GM18909 (cell line): ENCODE measurements around the gene MYH6.
"Not testable (repeated sequence)": the region's sequence is repeated elsewhere in the genome, so short reads cannot be mapped to it uniquely, and the experiment has no call there.

Experiments used
- ATAC-seq: cut with Tn5 transposase; IDR thresholded peaks from one replicate; pipeline ENCODE4 v1.9.1; 2021; ENCODE audit warnings: mild to moderate bottlenecking; ENCODE audit not compliant: unreplicated experiment, poor library complexity

MYH6 gene

GRCh38 chr14:23399591-23399990 is 8.5 kb downstream of the MYH6 start:
- ATAC-seq: no peak

GRCh38 chr14:23399136-23399535 is 8.9 kb downstream of the MYH6 start:
- ATAC-seq: no peak

GRCh38 chr14:23398348-23398747 is 9.7 kb downstream of the MYH6 start:
- no peak for ATAC-seq

- ATAC-seq: no peak
Measured at GRCh38 chr14:23396781-23397407, 11.2 kb downstream of the MYH6 start.

- ATAC-seq: no peak
Measured at GRCh38 chr14:23396126-23396525, 11.9 kb downstream of the MYH6 start.

- ATAC-seq: no peak
Measured at GRCh38 chr14:23392613-23393012, 15.5 kb downstream of the MYH6 start.

- ATAC-seq: not testable (repeated sequence)
Measured at GRCh38 chr14:23389871-23390270, 18.2 kb downstream of the MYH6 start.

- no peak for ATAC-seq
Measured at GRCh38 chr14:23389396-23389795, 18.7 kb downstream of the MYH6 start.

GRCh38 chr14:23388996-23389395 is 19.1 kb downstream of the MYH6 start:
- ATAC-seq: no peak

GRCh38 chr14:23387916-23388882 is 19.9 kb downstream of the MYH6 start:
- no peak for ATAC-seq

- ATAC-seq: no peak
Measured at GRCh38 chr14:23386999-23387398, 21.1 kb downstream of the MYH6 start.

GRCh38 chr14:23386266-23386657 is 21.8 kb downstream of the MYH6 start:
- not testable (repeated sequence) for ATAC-seq

- no peak for ATAC-seq
Measured at GRCh38 chr14:23385642-23386265, 22.3 kb downstream of the MYH6 start.

GRCh38 chr14:23385244-23385641 is 22.8 kb downstream of the MYH6 start:
- no peak for ATAC-seq

GRCh38 chr14:23384364-23385080 is 23.6 kb downstream of the MYH6 start:
- ATAC-seq: no peak

GRCh38 chr14:23382731-23383440 is 25.2 kb downstream of the MYH6 start:
- no peak for ATAC-seq

GRCh38 chr14:23382276-23382675 is 25.8 kb downstream of the MYH6 start:
- ATAC-seq: no peak

- no peak for ATAC-seq
Measured at GRCh38 chr14:23381871-23382270, 26.2 kb downstream of the MYH6 start.

GRCh38 chr14:23380976-23381375 is 27.1 kb downstream of the MYH6 start:
- ATAC-seq: no peak
